CD4-positive, alpha-beta T cell treated with Interferon gamma for 1 hour (primary cell): ENCODE data around the gene RACGAP1.
"Not testable (repeated sequence)": the region's sequence is repeated elsewhere in the genome, so short reads cannot be mapped to it uniquely, and the experiment has no call there.

Experiments used
- DNase-seq: peaks from one replicate; pipeline ENCODE4 v3.0.0-alpha.2; 2020

The RACGAP1 gene

DNA sequence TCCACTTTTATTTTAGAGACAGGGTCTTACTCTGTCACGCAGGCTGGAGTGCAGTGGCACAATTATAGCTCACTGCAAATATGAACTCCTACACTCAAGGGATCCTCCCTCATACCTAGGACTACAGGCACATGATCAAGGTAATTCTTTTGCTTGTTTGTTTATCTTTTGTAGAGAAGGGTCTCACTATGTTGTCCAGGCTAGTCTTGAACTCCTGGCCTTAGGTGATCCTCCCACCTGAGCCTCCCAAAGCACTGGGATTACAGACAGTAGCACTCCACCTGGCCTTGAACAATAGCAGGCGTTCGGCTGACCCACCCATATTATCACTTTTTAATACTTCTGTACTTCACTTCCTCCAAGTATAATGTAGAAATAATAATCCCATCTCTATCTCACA lies 1.4 kb upstream of the RACGAP1 start:
- no peak for DNase-seq

DNA sequence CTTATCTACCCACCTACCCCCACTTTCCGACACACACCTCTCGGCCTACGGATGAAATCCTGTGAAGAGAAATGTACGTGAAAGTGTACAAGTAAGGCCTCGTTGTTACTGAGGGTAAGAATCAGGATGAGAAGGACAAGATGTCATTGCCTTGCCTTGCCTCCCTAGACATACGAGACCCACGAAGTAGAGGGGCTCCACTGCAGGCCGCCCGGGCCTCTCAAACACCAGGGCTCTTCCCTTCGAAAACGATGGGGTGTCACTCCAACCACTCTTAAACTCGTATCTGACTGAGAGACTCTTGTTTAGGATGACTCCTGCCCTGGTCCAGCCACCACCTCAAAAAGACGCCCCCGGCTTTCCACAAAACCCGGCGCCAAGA lies 498 bp downstream of the RACGAP1 start:
- no peak for DNase-seq

DNA sequence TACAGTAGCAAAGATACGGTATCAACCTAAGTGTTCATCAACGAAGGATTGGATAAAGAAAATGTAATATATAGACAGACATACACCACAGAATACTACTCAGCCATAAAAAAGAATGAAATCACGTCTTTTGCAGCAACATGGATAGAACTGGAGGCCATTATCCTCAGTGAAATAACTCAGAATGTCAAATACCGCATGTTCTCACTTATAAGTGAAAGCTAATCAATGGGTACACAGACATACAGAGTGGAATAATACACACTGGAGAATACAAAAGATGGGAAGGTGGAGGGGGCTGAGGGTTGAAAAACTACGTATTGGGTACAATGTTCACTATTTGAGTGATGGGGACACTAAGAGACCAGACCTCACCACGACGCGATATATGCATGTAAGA lies 1.1 kb downstream of the RACGAP1 start:
- DNase-seq: no peak

DNA sequence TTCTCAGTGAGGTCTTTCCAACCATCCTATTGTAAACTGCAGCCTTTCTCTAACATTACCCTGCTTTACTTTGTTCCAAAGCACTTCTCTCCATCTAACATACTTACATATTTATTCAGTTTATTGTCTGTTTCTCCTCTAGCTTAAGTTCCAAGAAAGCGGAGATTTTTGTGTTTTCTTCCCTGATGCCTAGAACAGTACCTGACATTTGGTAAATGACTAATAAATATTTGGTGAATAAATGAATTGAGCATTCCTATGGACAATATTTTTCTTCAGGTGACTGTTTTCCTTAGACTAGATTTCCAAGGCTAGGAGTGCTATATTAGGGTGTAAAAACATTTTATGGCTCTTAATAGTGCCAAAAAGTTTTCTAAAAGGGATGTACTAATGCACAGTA lies 2.4 kb downstream of the RACGAP1 start:
- DNase-seq: no peak

DNA sequence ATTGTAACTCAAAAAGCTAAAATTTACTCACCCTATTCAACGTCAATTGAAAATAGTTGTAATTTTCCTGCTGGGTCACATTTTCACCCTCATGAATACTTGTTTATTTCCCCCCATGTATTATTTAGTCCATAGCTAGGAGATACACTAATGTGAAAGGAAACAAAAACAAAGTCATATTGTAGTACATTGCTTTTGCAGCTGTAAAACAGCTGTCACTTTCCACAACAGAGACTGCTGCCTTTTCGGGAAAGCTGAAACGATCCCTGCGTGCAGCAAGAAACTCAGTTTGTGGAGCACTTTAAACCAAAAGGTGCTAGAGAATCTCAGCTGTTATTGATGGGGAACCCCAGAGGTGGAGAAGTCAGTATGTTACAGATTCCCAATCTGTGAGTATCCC lies 4.3 kb downstream of the RACGAP1 start:
- DNase-seq: no peak

DNA sequence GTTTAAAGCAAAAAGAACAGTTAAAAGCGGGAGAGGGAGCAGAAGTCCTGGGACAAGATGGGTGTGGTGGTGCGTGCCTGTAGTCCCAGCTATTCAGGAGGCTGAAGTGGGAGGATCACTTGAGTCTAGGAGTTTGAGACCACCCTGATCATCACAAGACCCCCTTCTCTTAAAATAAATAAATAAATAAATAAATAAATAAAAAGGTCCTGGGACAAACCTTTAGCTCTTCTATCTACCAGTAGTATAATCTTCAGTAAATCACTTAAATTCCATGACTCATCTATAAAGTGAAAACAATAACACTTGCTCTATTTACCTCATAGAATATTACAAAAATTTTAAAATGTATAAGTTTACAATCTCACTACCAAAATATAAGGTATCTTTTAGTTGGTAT lies 5.8 kb downstream of the RACGAP1 start:
- no peak for DNase-seq

DNA sequence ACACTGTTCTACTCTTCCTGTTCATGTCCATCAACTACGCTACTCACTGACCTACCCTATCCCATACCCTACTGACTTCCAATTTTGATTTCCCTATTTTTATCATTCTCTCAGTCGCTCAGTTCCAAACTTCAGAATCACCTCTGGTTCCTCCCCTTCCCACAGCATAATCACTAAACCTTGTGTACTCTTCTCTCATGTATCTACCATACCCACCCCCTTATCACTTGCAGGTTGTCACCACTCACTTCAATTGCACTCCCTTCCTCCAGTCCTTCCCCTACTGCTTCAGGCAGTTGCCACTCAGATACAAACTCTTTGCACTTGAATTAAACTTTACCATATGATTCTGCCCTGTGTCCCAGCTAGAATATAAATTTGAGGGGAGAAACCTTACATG lies 6.3 kb downstream of the RACGAP1 start:
- no peak for DNase-seq

DNA sequence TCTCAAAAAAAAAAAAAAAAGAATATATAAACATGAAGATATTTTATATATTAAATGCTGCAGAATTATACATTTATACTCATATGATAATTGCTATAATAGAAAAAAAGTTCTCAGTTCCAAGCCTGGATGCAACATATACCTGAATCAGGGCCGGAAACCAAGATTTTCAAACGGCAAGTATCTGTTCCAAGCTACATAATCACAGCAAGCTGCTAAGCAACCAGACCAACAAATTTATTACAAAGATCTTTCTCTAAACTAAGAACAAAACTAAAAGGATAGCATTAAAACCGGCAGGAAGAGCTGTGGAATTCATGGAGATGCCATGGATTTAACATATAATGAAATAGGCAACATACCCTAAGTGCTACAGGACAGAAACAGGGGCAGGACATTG lies 7.1 kb downstream of the RACGAP1 start:
- no peak for DNase-seq

DNA sequence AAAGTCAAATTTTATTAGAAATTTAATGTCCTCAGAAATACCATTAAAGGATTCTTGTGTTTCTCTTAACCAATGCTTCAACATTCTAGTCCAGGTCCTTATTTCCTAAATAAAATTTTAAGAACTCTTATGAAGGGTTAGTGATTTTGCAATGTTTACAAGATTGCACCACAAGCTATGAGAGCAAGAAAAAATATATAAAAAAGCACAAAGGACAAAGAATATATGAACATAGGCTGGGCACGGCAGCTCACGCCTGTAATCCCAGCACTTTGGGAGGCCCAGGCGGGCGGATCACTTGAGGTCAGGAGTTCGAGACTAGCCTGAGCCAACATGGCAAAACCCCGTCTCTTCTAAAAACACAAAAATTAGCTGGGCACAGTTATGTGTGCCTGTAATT lies 7.7 kb downstream of the RACGAP1 start:
- DNase-seq: no peak

DNA sequence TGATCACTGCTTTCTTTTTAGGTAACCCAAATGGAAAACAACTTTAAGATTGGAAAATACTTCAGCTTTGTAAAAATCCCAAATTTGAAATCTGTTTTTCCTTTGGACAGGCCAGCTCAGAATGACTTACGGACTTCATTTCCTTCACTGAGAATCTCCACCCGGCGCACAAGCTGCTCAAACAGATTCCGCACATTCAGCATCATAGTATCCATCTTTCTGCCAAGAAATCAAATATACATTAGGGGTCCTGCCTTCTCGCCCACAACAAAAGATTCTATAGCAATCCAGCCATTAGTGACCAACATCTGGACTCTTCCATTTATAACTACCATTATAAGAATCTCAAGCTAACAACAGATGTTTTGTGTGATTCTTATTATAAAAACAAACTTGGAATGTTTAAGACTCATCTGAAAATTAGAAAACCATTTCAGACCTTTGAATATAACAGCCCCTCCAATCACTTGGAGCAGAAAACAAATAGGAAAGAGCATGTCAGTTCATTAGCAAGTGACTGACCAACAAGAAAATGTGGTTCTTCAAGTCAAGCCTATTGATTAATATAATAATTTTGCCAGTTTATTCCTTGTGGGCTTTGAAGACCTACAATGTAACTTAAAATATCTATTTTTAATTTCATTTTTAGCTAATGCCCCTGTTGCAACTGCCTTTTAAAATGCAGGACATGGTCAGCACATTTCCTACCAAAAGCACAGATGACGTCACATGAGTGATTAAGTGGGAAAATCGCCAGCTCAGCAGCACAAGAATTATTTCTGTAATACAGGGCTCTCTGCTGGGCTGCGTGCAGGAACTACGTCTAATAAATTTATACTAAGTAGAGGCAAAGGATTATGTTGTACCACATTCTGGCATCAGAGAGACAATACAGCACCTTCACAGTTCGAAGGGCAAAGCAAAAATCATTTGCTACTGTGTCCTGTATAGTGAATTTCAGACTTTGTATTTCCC lies 8.5 kb downstream of the RACGAP1 start:
- DNase-seq: peak; percentile 20

DNA sequence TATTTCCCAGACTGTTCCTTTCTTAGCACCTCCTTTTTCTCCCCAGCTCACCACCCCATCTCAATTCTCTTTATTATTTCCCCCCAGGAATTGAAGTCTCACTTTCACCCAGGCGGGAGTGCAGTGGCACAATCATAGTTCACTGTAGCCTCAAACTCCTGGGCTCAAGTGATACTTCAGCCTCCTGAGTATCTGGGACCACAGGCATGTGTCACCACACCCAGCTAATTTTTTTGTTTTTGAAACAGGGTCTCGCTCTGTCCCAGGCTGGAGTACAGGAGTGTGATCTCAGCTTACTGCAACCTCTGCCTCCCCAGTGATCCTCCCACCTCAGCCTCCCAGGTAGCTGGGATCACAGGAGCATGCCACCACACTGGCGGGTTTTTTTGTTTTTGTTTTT lies 11.0 kb downstream of the RACGAP1 start:
- DNase-seq: no peak

DNA sequence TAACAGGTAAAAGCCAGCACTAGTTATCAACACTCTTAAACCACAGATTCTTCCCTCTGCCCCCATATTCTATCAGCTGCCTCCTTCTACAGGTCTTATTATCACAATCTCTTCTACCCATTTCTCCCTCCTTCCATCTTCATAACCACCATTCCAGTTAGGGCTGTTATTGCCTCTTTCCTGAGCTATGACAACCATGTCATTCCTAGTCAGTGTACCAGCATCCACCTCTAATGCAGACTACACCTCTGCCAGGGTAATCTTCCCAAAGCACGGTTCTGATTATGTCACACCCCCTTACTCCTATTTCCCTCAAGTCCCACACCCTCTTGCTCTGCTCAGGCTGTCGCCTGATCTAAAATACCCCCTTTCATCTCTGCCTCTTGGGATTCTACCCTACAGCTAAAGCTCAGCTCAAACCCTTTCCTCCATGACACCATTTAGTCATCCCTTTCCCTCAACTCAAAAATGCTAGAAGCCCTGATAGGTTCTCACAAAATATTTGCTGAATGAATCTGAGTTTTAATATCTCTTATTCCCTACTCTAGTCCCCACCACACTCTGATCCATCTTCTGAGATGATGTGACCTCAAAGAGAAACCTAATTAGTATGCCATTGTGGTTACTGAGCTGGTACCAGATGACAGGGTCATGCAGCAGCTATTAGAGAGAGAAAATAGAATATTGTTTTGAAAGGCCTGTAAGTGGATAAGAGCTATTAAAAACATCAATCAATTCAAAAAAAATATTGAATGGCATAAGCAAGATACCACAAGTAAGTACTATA lies 11.7 kb downstream of the RACGAP1 start:
- DNase-seq: no peak

DNA sequence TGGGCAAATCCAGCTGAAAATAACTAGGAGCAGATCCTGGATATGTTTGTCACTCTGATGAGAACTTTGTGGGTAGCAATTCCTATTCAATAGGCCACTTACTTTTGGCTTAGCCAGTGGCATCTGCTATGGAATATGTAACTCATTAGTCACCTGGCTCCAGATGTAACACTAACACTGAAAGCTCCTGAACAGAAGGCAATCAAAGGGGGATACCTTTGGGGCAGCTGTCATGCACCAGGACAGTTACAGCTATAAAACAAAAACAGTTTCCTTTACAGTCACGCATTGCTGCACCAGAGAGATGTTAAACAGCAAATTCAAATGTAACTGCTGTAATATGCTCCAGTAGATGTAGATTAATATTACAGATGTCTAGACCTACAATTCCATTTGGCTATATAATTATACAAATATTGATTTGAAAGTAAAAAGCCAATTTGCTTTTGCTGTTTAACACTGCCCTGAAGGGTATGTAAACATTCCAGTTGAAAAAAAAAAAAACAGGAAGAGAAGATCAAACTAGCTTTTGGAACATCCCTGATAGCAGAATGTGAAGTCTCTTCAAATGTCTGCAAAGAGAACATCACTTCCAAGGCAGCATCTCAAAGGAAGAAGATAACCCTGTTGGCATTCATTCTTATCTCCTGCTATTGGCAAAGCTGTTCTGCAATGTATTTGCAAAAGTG lies 18.4 kb downstream of the RACGAP1 start:
- no peak for DNase-seq

DNA sequence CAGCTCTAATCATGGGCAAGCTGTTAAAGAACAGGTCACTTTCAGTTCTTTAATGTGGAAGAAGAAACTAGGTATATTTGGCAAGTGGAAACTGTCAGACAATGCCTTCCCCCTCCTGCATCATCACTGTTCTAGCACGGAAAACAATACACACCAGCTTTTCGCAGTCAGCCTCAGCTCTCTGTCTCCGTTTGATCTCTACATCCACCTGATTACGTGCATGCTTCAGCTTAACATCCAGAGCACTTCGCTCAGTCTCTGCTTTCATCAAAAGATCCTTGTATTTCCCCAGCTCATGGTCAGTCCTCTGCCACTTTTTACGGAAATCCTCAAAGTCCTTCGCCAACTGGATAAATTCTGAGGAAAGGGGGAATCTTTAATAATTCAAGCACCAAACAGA lies 19.0 kb downstream of the RACGAP1 start:
- no peak for DNase-seq

DNA sequence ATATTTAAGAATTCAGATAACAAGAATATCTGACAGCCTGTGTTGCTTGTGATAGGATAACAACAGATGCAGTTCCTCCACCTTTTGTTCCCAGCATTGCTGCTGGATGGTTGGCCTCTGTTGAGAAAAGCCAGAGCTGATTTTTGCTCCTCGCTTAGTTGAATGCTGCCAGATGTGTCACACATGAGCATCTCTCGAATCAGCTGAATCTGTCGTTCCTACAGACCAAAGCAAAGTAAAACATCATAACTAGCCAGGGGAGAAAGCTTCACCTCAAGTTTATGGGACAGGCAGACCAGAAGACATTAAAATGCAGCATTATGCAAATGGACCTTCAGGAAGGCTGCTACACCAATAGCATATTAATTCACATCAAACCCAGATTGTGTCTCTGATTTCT lies 20.1 kb downstream of the RACGAP1 start:
- no peak for DNase-seq

DNA sequence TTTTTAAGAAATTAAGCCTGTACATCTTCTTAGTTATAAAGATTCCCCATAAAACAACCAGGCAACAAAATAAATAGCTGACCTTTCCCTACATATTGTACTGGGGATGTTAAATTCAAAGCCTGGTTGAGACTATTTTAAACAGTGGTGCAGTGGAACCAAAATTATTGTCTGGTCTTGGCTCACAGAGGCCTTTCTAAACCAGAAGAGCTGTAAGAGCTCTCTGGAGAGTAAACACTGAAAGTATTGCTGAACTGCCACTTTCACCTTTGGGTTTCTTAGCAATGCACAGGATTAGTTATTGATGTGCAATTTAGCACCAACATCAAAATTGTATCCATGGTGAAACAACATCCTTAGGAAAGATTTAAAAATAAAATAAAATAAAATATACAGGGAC lies 20.6 kb downstream of the RACGAP1 start:
- no peak for DNase-seq

DNA sequence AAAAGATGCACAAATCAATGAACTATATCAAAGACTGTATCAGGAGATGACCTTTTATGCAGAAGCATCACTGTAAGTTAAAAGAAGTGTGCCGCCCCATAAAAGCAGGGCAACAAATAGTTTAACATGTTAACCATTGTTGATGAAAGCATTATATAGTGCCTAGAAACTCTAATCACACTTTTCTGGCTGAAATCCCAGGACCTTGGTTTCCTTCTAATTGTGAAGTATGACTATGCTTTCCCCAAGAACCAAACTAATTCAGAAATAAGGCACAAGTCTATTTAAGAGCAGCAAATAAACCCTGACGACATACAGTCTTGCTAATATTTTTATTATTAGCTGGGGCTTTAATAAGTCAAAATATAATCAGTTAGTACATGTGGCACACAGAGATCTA lies 21.7 kb downstream of the RACGAP1 start:
- DNase-seq: no peak

DNA sequence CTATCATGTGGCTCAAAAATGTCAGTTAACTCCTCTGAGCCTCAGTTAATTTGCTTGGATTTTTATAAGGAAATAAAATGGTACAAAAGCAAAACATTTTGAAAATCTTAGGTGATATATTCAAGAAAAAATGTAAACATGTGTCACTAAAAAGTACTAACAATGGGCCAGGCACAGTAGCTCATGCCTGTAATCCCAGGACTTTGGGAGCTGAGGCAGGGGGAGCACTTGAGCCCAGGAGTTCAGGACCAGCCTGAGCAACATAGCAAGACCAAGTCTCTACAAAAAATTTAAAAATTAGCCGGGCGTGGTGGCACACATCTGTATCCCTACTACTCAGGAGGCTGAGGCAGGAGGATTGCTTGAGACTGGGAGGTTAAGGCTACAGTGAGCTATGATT lies 26.8 kb downstream of the RACGAP1 start:
- DNase-seq: no peak

DNA sequence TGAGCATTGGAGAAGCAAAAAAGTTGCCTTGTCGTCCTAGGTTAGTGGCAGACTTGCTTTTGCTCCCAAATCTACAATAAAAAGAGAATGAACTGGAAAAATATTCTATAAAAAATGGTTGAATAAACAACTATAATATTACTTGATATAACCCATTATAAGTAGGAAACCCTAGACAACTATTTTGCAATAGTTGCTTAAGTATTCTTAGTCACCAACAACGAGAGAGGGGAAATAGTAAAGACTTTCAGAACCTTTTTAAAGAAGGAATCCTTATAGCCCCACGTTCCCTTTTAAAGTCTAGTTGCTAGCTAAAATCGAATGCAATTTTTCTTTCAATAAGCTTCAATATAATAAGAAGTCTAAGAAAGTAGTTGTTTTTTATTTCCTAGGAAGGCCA lies 35.0 kb downstream of the RACGAP1 start:
- DNase-seq: no peak

DNA sequence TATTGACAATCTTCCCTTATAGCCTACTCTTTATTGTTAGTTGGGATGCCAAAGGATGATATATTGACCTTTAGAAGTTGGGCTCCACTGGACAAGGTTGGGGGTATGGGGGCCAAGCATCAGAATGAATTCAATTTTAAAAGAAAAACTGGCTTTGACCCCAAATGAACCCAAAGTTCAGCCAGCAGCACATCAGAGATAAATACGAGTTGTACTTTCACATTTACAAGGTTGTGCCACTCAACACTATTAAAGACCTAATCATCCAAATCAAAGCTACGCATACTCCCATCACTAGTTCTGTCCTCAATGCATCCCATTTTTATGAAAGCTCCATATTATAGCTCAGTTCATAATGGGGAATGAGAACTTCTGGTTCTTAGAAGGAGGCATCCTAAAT lies 35.9 kb downstream of the RACGAP1 start:
- not testable (repeated sequence) for DNase-seq

DNA sequence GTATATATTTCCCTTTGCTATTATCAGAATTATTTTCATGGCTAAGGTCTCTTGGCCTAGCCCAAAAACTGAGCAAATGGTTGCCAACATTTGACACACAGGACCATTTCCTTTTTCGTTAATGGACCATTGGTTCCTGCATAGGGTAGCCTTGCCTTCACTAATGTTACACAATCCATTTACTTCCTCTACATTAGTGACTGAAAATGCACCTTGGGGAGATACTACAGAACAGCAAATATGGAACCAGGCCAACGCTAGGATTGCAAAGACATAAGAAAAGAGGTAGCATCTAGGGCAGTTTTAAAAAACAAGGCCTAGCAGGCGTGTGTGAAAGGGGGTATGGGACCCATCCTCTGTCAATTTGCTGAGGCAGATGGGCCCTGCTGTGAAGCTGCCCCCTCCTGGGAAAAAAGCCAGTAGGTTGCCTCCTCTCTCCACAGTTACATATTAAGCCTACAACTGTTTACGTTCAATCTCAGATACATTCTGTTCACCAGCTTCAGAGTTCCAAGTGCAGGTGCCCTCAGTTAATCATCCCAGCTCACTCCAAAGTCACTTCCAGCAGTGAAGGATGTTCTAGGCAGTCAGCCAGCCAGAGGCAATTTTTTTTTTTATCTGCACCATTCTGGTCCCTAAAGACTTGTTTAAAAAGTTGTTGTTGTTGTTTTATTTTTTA lies 37.5 kb downstream of the RACGAP1 start:
- DNase-seq: no peak

DNA sequence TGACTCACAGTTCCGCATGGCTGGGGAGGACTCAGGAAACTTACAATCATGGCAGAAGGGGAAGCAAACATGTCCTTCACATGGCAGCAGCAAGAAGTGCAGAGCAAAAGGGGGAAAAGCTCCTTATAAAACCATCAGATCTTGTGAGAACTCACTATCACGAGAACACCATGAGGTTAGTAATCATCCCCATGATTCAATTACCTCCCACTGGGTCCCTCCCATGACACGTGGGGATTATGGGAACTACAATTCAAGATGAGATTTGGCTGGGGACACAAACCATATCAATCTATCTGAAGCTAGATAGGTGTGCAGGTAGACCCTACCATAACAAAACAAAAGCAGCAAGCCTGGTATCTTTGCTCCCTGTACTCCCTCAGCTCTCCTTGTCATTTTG lies 38.8 kb downstream of the RACGAP1 start:
- not testable (repeated sequence) for DNase-seq

DNA sequence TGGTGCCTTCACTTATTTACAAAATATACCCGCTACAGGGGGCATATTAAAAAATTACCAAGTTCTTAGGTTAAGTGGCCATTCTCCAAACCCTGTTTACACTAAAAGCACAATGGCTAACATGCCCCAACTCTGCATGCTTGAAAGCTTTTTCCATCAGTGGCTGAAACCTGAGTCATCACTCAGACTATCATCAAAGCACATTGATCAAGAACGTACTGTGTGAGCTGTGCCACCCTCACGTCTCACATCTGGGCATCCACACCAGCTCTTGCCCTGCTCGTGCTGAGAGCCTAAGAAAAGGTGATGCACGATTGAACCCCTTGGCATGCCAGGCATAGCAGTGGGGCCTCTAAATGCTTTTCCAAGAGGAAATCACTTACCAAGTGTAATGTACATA lies 39.3 kb downstream of the RACGAP1 start:
- DNase-seq: no peak
